Measurements from ENCODE around the gene TMEM225B.
"Not testable (repeated sequence)": the region's sequence is repeated elsewhere in the genome, so short reads cannot be mapped to it uniquely, and the experiment has no call there.

TMEM225B gene

GRCh38 chr7:99597762-99598501, at the start of gene TMEM225B:
Gene TMEM225B (plus strand): TSS chr7:99598267. CDS start chr7:99604389, 6,122 bp downstream.
- DNase-seq = no peak

- not testable (repeated sequence) for DNase-seq
Observed at GRCh38 chr7:99549545-99549944, 48.5 kb upstream of the TMEM225B start.

- DNase-seq = no peak
Observed at GRCh38 chr7:99551334-99551733, 46.7 kb upstream of the TMEM225B start.

GRCh38 chr7:99551767-99552463, 46.2 kb upstream of the TMEM225B start, which contains the start of gene FAM200A:
Gene FAM200A (minus strand): TSS chr7:99552114. CDS start chr7:99548407, 3,707 bp downstream.
- DNase-seq = peak; percentile 58

- no peak for DNase-seq
Observed at GRCh38 chr7:99553039-99553438, 45.0 kb upstream of the TMEM225B start.

GRCh38 chr7:99554939-99555338, 43.1 kb upstream of the TMEM225B start:
- DNase-seq = no peak

- DNase-seq = no peak
Observed at GRCh38 chr7:99557196-99557607, 40.9 kb upstream of the TMEM225B start.

GRCh38 chr7:99557940-99558305, 40.1 kb upstream of the TMEM225B start:
- no peak for DNase-seq

GRCh38 chr7:99558306-99559174, 39.5 kb upstream of the TMEM225B start, which contains the start of gene ZNF655:
Gene ZNF655 (plus strand): TSS chr7:99558642. CDS start chr7:99560560, 1,918 bp downstream.
- peak; percentile 47 for DNase-seq

- DNase-seq = no peak
Observed at GRCh38 chr7:99559175-99559915, 38.7 kb upstream of the TMEM225B start.

- DNase-seq = no peak
Observed at GRCh38 chr7:99560834-99561736, 37.0 kb upstream of the TMEM225B start.

GRCh38 chr7:99561737-99562051, 36.4 kb upstream of the TMEM225B start:
- no peak for DNase-seq

- no peak for DNase-seq
Observed at GRCh38 chr7:99562114-99562784, 35.8 kb upstream of the TMEM225B start.

- no peak for DNase-seq
Observed at GRCh38 chr7:99562832-99563231, 35.2 kb upstream of the TMEM225B start.

- no peak for DNase-seq
Observed at GRCh38 chr7:99563650-99564049, 34.4 kb upstream of the TMEM225B start.

GRCh38 chr7:99568770-99569169, 29.3 kb upstream of the TMEM225B start:
- DNase-seq = not testable (repeated sequence)

- DNase-seq = no peak
Observed at GRCh38 chr7:99571768-99572167, 26.3 kb upstream of the TMEM225B start.

GRCh38 chr7:99573257-99573656, 24.8 kb upstream of the TMEM225B start:
- no peak for DNase-seq

GRCh38 chr7:99576251-99576650, 21.8 kb upstream of the TMEM225B start:
- no peak for DNase-seq

GRCh38 chr7:99579281-99579955, 18.6 kb upstream of the TMEM225B start:
- no peak for DNase-seq

All from NCI-H1436 treated with DMSO at 0.1 percent for 48 hours (cell line).